Testis (tissue), 3 donors: ENCODE results near the gene PDPK1. TPM values are rescaled to one million over a fixed set of nuclear protein-coding genes. Genes with fewer than 3 reads are reported as not detected.
"Not testable (repeated sequence)": the region's sequence is repeated elsewhere in the genome, so short reads cannot be mapped to it uniquely, and the experiment has no call there.

Source experiments
- DNase-seq: peaks from one replicate; pipeline ENCODE4 v3.0.0-alpha.2; 2019
- H3K27ac ChIP-seq, 2 donors: fragments of 200-600 bp; sonication (generic); one replicate each; pipeline ENCODE4 v1.5.1; 2019
- H3K27me3 ChIP-seq: fragments of 200-600 bp; sonication (generic); one replicate; pipeline ENCODE4 v1.5.1; 2019
- H3K36me3 ChIP-seq: fragments of 200-600 bp; sonication (generic); one replicate; pipeline ENCODE4 v1.5.1; 2017; ENCODE audit warnings: low read depth; ENCODE audit errors: missing control alignments
- H3K4me1 ChIP-seq: fragments of 200-600 bp; sonication (generic); one replicate; pipeline ENCODE4 v1.5.1; 2019
- H3K4me3 ChIP-seq, 2 donors: fragments of 200-600 bp; sonication (generic); one replicate each; pipeline ENCODE4 v1.5.1; 2017 to 2019
- H3K9me3 ChIP-seq: fragments of 200-600 bp; sonication (generic); one replicate; pipeline ENCODE4 v1.5.1; 2017
- POLR2A ChIP-seq: fragments of 450-650 bp; IDR thresholded peaks from one replicate; pipeline ENCODE4 v1.6.1; 2017; ENCODE audit warnings: antibody characterized with exemption, mild to moderate bottlenecking, moderate library complexity
- WGBS, 2 donors: methylation state at CpG; one replicate each; pipeline ENCODE4 v1.1.5; 2018; 5-methylcytosine and 5-hydroxymethylcytosine counted together
- intact Hi-C: fragments of 100-400 bp; cut with DNase I; formaldehyde crosslinking; loops from one replicate; pipeline ENCODE4 v1.15.1; 2023; ENCODE audit warnings: low total_unique reads
- polyA plus RNA-seq: library from polyadenylated mRNA; stranded (reverse); fragments of 350-450 nt; fragmentation: Illumina TruSeq; extraction: RNeasy Lipid Tissue Mini Kit (QIAGEN cat#74804); gene quantifications from one replicate; pipeline ENCODE4 v1.2.3, GENCODE V29; 2014; ENCODE audit warnings: low read depth, low replicate concordance; ENCODE audit not compliant: insufficient read depth
- total RNA-seq, 2 donors: library from RNA; depleted of rRNA; stranded (reverse); fragments of >200 nt; gene quantifications; one replicate each; pipeline ENCODE4 v1.2.3, GENCODE V29; 2016
- TF ChIP-seq, protein P1 (sequence below), 3 experiments: fragments of 450-650 bp in 2 of 3; fragments of 200-600 bp in 1 of 3; sonication (generic) in 1 of 3; IDR thresholded peaks; one replicate each; pipeline ENCODE4 v1.5.1; 2016 to 2019; ENCODE audit warnings: antibody characterized with exemption in 3 of 3, mild to moderate bottlenecking in 2 of 3, moderate library complexity in 1 of 3

The PDPK1 gene
- total and polyA plus RNA-seq, 3 donors from 2014 or later, result 53.0 to 75.3 (median 61.1) TPM

DNA sequence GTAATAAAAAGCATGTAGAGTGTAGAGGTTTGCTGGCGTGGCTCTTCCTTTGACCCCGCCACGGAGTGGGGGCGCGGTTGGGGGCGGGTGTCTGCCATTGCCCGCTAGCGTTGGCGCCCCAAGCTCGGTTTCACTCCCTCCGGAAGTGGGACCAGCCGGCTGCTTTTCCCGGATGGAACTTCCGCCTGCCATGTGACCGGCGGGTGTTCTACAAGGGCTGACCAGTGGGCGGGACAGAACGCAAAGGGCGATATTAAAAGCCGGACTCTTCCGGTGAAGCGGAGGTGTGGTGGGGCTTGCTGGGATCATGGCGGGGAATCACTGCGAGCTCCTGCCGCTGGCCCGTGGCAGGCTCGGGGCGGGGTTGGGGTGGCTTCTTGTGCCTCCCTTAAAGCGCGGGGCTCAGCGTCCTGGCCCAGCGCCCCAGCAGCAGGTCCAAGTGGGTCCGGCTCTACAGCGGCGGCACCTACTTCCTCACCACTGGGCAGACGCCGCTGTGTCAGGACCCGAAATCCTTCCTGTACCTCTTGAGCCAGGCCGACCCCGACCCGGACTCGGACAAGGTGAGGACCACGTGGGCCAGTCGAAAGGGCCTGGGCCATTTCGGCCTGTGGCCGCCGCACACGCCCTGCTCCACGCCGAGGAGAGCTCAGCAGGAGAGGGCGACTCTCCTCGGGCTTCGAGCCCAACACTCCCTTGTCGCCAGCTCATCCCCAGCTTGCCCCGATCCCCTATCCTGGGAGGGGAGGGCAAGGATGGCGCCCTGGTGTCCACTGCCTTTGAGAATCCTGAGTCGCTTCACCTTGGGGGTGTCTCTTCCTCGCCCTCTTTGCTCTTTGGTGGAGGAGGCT is 65.6 kb downstream of the PDPK1 start:
- Histone ChIP-seq H3K9me3 (no peaks in the 10 kb centered on the region), H3K4me1 (no peaks in the 10 kb centered on the region), H3K27me3 (no peaks in the 10 kb centered on the region), H3K4me3 (peak overlapping the region; percentile 88 to 91), H3K27ac (peak overlapping the region; percentile 57 to 61), H3K36me3 (no peaks in the 10 kb centered on the region)
- peak; percentile 67 for TF ChIP-seq POLR2A
- TF ChIP-seq, protein P1, sequence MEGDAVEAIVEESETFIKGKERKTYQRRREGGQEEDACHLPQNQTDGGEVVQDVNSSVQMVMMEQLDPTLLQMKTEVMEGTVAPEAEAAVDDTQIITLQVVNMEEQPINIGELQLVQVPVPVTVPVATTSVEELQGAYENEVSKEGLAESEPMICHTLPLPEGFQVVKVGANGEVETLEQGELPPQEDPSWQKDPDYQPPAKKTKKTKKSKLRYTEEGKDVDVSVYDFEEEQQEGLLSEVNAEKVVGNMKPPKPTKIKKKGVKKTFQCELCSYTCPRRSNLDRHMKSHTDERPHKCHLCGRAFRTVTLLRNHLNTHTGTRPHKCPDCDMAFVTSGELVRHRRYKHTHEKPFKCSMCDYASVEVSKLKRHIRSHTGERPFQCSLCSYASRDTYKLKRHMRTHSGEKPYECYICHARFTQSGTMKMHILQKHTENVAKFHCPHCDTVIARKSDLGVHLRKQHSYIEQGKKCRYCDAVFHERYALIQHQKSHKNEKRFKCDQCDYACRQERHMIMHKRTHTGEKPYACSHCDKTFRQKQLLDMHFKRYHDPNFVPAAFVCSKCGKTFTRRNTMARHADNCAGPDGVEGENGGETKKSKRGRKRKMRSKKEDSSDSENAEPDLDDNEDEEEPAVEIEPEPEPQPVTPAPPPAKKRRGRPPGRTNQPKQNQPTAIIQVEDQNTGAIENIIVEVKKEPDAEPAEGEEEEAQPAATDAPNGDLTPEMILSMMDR (IDR thresholded peaks at IDR 0.05), result no peak
- 0 to 1% methylated on average over 27 to 46 of the region's 58 CpGs for WGBS, 2 donors
- intact Hi-C loops, result no loop called here
- peak; percentile 97 for DNase-seq

DNA sequence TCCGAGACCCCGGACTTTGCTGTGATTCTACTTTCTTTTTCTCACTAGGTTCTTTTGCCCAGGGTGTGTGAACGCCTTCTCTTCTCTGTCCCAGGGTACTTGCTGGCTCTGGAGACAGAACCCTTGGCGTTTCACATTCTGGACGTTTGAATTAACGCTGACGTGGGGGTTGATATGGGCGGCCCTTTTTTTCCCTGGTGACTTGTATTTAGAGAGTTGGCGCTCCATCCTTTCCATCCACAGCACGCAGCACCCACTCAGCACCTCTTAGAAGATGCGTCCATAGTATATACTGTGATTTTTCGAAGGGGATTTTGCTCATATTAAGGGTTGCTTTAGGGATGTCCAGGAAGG is 66.2 kb downstream of the PDPK1 start:
- H3K4me1 ChIP-seq, intact Hi-C loops, H3K36me3 ChIP-seq, H3K27me3 ChIP-seq, DNase-seq, H3K9me3 ChIP-seq: not testable (repeated sequence)
- Histone ChIP-seq H3K27ac (peak overlapping the region in 1 of 2 donors; percentile 57), H3K4me3 (peak overlapping the region; percentile 88 to 91)
- 5 to 6% methylated on average over 12 of the region's 12 CpGs for WGBS, 2 donors

DNA sequence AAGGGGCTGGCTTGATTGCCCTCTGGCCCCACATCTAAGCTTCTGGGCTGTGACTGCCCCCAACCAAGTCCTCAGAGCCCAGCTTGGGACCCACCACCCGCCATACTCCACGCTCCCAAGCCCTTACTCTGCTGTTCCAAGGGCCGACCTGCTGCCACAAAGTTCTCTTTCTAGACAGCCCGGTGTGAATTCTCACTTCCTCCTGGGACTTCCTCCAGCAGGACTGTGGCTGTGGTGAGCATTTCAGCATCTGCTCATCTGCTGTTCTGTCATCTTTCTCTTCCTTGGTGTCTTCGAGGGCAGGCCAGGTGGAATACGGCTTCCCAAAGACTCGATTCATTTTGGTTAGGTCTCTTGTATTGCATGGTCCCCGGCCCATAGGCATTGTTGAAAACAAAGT is 69.0 kb downstream of the PDPK1 start:
- H3K9me3 ChIP-seq, H3K27ac ChIP-seq, H3K36me3 ChIP-seq, H3K4me1 ChIP-seq, H3K27me3 ChIP-seq, DNase-seq, intact Hi-C loops, H3K4me3 ChIP-seq: not testable (repeated sequence)
- WGBS, 2 donors, result no CpG with 5 or more reads among the region's 8 CpGs

DNA sequence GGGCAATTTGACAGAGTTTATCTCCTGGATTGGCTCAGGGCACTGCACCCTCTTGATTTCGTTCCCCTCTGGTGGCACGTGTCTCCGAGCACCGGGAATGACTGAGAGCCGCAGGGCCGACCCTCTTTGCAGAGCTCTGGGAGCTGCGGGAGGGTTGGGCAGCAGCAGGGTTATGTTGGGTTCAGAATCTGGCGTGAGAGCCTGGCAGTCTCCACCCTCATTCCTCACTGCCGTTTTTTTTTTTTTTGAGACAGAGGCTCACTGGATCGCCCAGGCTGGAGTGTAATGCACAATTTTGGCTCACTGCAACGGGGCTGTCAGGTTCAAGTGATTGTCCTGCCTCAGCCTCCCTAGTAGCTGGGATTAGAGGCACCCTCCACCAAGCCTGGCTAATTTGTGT is 71.5 kb downstream of the PDPK1 start:
- H3K9me3 ChIP-seq, H3K27ac ChIP-seq, H3K27me3 ChIP-seq, intact Hi-C loops, H3K36me3 ChIP-seq, H3K4me3 ChIP-seq, H3K4me1 ChIP-seq, DNase-seq: not testable (repeated sequence)
- WGBS, 2 donors, result 48% methylated on average over 6 of the region's 11 CpGs; no CpG with 5 or more reads in 1 of the 2 donors

DNA sequence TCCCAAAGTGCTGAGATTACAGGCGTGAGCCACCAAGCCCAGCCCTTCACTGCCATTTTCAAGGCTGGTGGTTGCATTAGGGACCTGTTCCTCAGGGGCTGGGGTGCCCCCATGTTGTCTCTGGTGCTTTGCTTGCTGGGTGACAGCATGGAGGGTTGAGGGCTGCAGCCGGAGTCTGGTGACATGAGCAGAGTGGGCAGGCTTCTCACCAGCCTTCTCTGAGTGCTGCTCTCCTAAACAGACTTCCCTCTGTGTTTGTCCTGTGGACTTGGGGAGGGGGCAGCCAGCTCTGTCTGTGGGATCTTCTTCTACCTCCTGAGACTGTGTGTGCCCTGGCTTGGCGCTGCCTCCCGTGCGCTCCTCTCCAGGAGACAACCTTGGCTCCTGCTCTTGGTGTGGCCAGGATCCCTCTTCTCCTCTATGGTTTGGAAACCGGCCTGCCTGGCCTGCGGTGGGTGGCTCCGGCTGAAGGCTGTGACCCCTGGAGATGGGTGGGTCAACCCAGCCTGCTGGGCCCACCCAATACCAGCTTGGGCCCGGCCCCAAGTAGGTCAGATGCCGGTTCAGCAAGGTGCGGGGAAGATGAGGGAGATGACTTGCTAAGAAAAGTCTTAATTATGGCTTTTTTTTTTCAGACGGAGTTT is 72.1 kb downstream of the PDPK1 start:
- Histone ChIP-seq H3K4me3 (no peak overlapping the region), H3K27ac (no peak overlapping the region), H3K27me3 (no peaks in the 10 kb centered on the region), H3K36me3 (no peaks in the 10 kb centered on the region), H3K4me1 (no peaks in the 10 kb centered on the region), H3K9me3 (no peaks in the 10 kb centered on the region)
- 84 to 92% methylated on average over 8 to 12 of the region's 12 CpGs for WGBS, 2 donors
- DNase-seq, result no peak
- no peak for TF ChIP-seq POLR2A
- TF ChIP-seq, protein P1 (IDR thresholded peaks at IDR 0.05), result no peak
- intact Hi-C loops, result no loop called here

DNA sequence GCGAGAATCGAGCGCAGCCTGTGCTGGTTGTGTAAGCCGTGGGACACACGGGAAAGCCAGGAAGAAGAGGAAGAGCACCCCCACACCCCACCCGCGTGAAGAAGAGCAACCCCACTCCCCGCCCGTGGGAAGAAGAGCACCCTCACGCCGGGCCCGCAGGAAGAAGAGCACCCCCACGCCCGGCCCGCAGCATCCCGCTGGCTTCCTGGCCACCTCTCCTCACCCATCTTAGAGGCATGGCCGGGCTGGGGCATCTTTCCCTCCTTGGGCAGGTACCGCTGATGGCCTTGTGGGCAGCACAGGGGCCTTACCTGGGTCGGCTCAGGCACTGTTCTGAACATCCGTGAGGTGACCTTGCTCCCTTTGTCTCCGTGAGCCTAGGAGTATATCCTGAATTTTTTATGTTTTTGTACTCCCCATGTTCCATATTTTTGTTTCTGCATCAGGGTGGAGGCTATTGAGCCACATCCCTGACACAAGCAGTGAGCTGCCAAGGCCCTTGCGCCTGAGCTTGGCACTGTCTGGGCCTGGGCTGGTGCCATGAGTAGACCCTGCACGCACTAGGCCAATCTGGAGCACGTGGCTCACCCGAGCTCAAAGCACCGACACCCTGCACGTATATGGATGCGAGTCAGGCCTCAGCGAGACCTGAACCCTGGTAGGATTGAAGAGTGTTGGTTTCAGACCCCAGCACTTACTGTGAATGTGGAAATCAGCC is 73.1 kb downstream of the PDPK1 start:
- no peaks in the 10 kb centered on the region for H3K27me3 ChIP-seq
- intact Hi-C loops, result no loop called here
- H3K4me3 ChIP-seq, result no peak overlapping the region
- TF ChIP-seq POLR2A, result no peak
- TF ChIP-seq, protein P1 (IDR thresholded peaks at IDR 0.05), result no peak
- H3K9me3 ChIP-seq, result no peaks in the 10 kb centered on the region
- H3K27ac ChIP-seq, result no peak overlapping the region
- DNase-seq, result no peak
- H3K4me1 ChIP-seq, result no peaks in the 10 kb centered on the region
- no peaks in the 10 kb centered on the region for H3K36me3 ChIP-seq
- 86 to 94% methylated on average over 17 to 29 of the region's 29 CpGs for WGBS, 2 donors
